Measurements from ENCODE around the gene ZNF407.
"Not testable (repeated sequence)": the region's sequence is repeated elsewhere in the genome, so short reads cannot be mapped to it uniquely, and the experiment has no call there.

The ZNF407 gene, protein sequence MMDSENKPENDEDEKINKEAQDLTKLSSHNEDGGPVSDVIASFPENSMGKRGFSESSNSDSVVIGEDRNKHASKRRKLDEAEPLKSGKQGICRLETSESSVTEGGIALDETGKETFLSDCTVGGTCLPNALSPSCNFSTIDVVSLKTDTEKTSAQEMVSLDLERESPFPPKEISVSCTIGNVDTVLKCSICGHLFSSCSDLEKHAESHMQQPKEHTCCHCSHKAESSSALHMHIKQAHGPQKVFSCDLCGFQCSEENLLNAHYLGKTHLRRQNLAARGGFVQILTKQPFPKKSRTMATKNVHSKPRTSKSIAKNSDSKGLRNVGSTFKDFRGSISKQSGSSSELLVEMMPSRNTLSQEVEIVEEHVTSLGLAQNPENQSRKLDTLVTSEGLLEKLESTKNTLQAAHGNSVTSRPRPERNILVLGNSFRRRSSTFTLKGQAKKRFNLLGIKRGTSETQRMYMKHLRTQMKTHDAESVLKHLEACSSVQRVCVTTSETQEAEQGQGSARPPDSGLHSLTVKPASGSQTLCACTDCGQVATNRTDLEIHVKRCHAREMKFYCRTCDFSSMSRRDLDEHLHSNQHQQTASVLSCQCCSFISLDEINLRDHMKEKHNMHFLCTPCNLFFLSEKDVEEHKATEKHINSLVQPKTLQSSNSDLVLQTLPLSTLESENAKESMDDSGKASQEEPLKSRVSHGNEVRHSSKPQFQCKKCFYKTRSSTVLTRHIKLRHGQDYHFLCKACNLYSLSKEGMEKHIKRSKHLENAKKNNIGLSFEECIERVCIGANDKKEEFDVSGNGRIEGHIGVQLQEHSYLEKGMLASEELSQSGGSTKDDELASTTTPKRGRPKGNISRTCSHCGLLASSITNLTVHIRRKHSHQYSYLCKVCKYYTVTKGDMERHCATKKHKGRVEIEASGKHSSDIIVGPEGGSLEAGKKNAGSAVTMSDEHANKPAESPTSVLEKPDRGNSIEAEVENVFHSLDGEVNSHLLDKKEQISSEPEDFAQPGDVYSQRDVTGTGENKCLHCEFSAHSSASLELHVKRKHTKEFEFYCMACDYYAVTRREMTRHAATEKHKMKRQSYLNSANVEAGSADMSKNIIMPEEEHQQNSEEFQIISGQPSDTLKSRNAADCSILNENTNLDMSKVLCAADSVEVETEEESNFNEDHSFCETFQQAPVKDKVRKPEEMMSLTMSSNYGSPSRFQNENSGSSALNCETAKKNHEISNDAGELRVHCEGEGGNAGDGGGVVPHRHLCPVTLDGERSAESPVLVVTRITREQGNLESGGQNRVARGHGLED (N-terminal part only)

DNA sequence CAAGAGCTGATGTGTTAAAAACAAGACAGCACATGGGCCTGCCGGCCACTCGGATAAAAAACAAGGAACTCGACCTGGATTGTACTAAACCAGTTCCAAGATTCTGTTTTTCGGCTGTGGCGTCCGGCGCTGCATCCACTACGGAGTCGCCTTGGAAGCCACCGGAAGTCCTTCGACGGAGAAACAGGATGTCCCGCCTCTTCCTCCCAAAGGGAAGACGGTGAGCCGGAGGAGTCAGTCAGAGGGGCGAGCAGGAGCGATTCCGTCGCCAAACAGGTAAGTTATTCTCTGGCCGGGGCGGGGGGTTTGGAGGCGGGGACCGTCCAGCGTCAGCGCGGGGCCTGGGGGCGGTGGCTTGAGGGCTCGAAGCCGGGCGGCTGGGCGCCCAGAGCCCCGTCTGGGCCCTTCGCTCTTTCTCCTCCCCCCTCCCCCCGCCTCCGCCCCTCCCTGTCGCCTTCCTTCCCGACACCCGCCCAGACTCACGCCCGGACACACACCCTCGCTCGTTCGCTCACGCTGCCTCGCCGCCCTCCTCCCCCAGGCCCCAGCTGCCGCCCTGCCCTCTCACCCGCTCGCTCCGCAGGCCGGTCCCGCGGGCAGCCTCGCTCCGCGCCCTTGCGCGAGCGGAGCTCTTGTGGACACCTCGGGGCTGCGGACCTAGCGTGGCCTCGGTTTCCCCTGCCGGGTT, at the start of gene ZNF407:
TSS of gene ZNF407 (plus strand) at position 209 of the 688 bp plus-strand sequence. CDS start 33,150 bp downstream, outside the sequence.
- DNase-seq = peak; percentile 83

DNA sequence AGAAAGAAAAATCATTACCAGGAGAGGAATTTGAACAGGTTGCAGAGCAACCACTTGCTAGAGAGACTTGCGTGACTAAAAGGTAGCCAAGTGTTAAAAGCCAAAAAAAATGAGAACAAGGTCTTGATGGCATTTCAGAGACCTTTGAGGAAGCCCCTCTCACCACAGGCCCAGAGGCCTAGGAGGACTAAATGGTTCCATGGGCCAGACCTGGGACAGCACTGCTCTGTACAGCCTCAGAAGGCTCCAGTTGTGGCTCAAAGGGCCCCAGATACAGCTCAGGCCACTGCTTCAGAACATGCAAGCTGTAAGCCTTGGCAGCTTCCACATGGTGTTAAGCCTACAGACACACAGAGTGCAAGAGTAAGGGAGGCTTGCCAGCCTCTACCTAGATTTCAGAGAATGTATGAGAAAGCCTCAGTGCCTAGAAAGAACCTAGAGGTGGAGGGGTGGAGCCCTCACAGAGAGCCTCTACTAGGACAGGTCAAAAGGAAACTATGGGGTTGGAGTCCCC, 48.0 kb upstream of the ZNF407 start:
- DNase-seq = no peak

DNA sequence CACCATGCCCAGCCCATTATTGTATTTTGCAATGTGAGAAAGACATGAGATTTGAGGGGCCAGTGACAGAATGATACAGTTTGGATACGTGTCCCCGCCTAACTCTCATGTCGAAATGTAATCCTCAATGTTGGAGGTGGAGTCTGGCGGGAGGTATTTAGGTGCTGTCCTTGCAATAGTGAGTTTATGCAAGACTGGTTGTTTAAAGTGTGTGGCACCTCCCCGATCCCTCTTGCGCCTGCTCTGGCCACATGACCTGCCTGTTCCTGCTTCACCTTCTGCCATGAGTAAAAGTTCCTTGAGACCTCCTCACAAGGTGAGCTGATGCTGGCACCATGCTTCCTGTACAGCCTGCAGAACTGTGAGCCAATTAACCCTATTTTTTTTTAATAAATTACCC, 46.8 kb upstream of the ZNF407 start:
- no peak for DNase-seq

DNA sequence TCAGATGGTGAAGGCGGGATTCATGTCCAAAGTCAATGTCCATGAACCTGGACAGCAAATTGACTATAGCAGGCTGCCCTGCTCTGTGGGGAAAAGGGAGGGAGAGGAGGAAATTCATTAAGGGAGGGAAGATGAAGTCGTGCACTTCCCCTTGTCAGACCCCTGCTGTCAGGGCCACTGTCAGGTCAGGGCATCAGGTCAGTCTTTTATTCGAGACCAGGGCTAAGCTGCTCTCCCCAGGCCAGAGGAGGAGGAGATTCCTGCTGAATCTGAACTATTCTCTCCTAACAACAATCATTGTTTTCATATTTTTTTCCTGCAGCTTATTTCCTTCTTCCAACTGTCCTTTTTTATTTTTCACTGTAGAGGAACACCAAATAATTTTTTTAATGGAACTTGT, 46.2 kb upstream of the ZNF407 start:
- DNase-seq = no peak

DNA sequence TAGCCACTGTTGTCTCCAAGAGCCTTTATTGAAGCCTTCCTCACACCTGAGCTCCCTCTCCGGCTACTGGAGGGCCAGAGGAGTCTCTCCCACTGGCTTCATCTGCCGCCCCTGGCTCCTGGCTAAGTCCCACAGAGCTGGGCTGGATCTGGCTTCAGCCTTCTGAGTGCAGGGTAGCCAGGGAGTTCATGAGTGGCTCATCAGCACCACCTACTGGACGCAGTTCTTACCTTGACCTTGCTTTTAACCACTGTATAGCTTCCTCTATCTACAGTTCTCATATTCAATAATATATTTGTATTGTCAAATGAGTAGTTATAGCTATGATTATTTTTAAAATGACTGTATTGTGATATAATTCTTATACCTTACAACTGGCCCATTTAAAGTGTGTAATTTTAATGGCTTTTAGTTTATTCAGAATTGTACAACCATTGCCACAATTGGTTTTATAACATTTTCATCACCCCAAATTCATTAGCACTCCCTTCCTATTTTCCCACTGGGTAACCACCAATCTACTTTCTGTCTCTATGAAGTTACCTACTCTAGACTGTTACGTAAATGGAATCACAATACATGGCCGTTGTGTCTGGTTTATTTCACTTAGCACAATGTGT, 45.6 kb upstream of the ZNF407 start:
- DNase-seq = peak; percentile 70

DNA sequence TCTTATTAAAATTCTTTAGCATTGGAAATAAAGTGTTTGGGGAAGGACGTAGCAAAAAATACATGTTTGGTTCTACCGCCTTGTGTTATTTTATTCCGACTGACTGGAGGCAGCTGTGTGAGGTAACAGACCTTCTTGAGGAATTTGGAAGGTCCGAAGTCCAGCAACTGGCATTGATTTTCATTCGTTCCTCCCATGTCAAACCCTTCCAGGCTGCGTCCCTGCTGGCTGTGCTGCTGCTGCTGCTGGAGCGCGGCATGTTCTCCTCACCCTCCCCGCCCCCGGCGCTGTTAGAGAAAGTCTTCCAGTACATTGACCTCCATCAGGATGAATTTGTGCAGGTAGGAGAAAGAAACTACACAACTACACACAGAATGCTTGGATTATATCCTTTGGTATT, 41.5 kb upstream of the ZNF407 start:
- no peak for DNase-seq

DNA sequence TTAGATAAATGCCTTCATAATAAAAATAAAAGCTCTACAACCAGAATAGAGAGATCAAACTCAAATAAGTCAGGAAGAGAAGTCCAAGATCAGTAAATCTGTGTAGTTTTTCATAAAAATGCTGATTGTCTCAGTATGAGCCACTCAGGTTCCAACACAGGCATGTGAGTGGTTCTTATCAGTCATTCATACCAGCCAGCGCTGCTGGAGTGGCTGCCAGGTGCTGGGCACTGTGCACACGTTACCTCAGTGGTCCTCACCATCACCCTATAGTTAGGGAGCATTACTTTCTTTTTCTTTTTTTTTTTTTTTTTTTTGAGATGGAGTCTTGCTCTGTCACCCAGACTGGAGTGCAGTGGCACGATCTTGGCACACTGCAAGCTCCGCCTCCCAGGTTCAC, 39.6 kb upstream of the ZNF407 start:
- no peak for DNase-seq

DNA sequence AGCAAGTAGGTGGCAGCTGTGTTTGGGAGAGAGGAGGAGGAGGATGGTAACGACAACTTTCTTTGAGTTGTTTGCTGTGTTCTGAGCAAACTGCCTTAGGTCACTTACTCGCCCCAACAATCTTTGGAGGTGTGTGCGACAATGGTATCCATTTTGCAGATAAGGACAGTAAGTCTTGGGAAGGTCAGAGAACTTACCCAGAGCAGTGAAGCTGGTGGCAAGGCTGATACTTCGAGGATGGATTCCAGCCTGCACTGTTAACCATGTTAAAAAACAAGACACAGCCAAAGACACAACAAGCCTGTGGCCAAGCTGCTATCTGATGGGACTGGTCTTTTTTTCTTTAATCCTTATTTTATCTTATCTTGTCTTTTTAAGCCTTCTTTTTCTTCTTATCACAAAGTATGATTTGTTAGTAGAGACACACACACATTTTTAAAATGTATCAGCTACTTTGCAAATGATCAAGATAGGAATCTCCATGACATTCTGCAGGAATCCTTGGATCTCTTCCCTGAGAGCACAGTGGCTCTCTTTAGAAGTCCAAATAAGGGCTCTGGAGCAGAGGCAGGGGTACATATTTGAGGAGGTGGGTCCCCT, 35.4 kb upstream of the ZNF407 start:
- no peak for DNase-seq

DNA sequence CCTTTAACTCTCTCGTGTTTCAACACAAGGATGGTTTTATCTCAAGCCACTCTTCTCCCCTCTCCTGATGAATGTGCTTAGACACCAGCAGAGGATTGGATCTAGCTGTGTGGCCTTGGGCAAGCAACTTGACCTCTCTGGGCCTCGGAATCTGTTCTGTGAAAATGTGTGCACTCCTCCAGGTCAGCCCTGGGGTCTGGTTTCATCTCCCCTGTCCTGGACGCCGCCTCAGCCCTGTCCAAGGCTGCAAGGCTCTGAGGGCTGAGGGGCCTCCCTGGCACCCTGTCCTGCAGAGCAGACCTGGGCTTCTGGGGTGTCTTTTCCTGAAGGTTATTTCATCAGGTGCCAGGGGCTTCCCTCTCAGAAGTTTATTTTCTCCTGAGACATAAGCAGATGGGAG, 34.9 kb upstream of the ZNF407 start:
- no peak for DNase-seq

DNA sequence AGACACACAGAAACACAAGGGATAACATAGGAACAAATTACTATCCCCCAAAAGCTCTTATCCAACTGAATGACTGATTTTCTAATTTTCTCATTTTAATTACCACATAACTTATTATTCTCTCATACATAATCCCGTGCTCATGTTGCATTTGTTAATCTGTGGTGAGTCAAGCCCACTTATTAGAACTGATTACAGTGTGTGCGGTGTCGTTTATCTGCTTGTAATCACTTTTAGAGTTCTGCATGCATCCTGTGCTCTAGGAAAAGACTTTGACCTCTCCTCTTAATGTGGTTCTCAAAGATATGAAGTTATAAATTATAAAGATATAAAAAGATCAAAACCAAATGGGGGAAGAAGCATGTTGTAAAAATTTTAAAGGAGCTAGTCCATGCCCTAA, 33.7 kb upstream of the ZNF407 start:
- no peak for DNase-seq

DNA sequence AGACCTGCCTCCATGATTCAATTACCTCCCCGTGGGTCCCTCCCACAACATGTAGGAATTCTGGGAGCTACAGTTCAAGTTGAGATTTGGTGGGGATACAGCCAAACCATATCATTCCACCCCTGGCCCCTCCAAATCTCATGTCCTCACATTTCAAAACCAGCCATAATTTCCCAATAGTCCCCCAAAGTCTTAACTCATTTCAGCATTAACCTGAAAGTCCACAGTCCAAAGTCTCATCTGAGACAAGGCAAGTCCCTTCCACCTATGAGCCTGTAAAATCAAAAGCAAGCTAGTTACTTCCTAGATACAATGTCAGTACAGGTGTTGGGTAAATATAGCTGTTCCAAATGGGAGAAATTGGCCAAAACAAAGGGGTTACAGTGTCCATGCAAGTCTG, 32.5 kb upstream of the ZNF407 start:
- not testable (repeated sequence) for DNase-seq

DNA sequence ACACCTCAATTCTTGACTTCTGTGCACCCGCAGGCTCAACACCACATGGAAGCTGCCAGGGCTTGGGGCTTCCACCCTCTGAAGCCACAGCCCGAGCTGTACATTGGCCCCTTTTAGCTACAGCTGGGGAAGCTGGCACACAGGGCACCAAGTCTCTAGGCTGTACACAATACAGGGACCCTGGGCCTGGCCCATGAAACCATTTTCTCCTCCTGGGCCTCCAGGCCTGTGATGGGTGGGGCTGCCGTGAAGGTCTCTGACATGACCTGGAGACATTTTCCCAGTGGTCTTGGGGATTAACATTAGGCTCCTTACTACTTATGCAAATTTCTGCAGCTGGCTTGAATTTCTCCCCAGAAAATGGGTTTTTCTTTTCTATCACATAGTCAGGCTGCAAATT, 31.7 kb upstream of the ZNF407 start:
- DNase-seq = not testable (repeated sequence)

DNA sequence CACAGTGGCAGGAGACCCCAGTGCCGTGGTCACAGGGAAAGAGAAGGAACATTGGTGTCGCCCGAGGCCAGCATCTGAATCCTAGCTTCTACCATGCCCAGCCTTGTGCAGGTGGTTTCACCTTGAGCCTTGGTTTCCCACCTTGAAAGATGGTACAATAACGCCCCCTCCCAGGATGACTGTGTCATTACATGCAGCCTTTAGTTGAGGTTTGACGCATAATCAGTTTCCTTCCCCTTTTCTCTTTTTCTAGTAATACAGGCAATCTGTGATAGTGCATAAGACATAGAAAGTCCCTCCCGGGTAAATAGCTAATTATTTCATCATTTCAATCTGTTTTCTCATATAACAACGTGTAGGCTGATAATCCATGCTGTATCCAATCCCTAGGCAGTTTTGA, 29.8 kb upstream of the ZNF407 start:
- no peak for DNase-seq

DNA sequence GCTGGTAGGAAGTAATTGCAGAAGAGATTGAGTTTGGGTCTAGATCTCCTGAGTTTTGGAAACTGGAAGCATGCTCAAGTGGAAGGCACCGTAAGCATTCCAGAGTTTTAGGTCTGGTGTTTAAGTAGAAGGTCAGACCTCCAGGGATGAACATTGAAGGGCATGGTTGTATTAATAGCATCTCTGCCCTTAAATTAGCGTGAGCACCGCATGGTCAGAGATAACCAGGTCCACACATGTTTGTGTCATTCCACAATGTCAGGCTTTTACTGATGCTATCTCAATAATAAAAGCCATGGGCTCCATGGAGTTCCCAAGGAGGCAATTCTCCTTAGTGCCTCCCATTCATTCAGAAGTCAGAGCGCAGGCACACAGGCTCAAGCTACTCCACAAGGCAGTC, 28.3 kb upstream of the ZNF407 start:
- no peak for DNase-seq

DNA sequence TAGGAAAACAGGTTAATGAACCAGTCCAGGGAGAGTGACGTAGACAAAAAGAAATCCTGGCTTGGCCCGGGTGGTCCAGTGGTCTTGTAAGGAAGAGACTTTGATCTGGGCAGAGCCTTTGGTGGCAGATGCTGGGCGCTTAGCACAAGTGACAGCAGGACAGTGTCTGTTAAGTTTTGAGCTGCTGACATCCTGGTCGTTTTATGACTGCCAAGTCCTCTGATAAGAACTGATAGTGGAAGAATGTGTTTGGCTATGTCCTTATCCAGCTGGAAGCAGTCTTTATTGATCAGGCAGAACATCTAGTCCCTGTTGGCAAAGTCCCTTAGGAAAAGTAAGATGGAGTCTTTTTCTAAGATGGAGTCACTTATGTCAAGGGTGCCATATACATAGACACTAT, 27.4 kb upstream of the ZNF407 start:
- no peak for DNase-seq

DNA sequence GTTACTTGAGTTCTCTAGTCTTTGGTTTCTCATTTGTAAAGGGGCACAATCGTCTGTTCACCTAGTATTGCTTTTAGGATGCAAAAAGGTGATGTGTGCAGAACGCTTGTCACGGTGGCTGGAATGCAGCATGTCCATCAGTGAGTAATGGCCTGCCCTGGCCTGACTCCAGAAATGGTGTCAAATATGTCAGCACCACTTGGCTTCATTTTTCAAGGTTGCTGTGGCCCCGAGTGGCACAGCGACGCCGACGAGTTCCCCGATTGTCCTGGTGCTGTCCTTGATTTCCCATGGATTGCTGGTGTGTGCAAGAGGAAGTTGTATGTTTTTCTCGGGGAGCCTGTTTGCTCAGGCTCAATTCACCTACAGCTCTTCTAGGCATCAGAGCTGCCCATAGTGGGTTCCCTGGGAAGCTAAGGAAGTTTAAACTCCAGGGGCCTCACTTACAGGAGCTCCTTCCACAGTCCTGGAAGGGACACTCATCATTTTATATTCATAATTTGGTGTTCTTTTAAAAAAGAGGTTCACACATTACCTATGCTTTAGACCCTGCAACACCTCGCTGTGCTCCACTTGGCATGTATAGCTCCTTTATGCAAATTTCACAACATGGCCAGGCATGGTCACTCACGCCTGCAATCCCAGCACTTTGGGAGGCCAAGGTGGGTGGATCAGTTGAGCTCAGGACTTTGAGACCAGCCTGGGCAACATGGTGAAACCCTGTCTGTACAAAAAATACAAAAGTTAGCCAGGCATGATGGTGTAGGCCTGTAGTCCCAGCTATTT, 25.6 kb upstream of the ZNF407 start:
- no peak for DNase-seq

DNA sequence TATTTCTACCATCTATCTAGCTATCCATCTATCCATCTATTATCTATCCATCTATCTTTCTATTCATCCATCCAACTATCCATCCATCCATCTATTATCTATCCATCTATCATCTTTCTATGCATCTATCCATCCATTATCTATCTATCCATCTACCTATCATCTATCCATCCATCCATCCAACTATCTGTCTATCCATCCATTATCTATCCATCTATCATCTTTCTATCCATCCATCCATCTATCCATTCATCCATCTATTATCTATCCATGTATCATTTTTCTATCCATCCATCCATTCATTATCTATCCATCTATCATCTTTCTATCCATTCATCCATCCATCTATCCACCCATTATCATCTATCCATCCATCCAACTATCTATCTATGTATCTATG, 24.6 kb upstream of the ZNF407 start:
- DNase-seq = no peak

DNA sequence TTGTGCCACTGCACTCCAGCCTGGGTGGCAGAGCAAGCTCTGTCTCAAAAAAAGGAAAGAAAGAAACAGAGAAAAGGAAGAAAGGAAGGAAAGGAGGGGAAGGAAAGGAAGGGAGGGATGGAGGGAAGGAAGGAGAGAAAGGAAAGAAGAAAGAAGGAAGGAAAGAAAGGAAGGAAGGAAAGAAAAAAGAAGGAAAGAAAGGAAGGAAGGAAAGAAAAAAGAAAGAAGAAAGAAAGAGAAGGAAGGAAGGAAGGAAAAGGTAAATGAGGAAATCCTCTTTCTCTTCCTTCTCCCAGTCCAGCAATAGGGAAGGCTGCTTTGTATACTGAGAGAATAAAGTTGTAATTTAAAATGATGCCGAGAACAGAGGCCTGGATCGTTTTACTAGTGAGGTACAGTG, 22.8 kb upstream of the ZNF407 start:
- no peak for DNase-seq

DNA sequence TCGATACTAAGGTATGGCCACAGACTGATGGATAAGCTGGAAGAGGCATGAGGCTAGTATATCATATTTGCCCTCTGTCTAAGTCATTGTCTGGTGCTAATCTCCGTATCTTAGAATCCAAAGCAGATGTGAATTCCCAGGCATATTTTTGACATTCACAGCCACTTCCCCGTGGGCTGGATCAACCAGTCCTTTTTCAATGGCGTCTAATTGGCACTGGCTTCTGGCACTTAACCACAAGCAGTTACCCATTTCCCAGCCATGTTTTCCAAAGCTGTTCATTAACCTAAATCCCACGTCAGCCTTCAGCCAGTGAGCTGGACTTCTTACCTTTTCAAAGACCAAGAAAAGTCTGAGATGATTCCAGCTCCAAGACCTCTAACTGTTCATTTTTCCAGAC, 20.7 kb upstream of the ZNF407 start:
- no peak for DNase-seq

DNA sequence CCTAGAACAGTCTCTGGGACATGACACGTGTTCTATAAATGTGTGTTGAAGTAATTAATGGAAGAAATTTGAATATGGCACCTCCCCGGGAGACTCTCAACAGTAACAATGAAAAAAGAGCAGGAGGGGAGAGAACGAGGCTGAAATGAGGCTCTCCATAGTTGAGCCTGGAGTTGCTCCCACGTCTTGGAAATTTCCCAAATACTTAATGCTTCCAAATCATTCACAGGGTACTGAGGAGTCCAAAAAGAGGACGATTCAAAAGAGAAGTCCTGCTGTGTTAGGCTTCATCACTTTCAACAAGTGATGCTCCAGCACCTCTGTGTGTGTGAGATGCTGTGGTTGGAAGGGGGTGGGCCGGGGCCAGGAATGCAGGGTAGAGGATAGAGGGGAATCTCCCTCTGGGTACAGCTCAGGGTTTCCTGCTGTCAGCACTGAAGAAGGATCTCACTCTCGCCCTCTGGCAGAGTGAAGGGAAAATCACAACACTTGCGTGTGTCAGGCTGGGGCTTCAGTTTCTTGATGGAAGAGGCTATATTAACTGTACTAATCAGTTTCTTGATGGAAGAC, 18.1 kb upstream of the ZNF407 start:
- no peak for DNase-seq
